CD4-positive, alpha-beta T cell treated with Interleukin-4 for 1 hour (primary cell): ENCODE results near the gene EML1.

ENCODE experiments used
- DNase-seq, 2 donors: peaks; one replicate each; pipeline ENCODE4 v3.0.0-alpha.2; 2020 to 2022

EML1 gene

DNA sequence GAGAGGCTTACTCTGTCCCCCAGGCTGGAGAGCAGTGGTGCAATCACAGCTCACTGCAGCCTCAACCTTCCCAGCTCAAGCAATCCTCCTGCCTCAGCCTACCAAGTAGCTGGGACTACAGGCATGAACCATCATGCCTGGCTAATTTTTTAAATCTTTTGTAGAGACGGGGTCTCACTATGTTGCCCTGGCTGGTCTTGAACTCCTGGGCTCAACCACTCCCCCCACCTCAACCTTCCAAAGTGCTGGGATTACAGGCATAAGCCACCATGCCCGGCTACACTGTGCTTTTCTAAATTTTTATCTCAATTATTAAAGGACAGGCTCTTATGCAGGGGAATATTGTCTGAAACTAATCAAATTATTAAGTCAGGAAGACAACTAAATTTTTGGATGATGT lies 44.6 kb downstream of the EML1 start:
- no peak for DNase-seq

GRCh38 chr14:99838639-99839134 lies 45.5 kb downstream of the EML1 start:
- DNase-seq: no peak

DNA sequence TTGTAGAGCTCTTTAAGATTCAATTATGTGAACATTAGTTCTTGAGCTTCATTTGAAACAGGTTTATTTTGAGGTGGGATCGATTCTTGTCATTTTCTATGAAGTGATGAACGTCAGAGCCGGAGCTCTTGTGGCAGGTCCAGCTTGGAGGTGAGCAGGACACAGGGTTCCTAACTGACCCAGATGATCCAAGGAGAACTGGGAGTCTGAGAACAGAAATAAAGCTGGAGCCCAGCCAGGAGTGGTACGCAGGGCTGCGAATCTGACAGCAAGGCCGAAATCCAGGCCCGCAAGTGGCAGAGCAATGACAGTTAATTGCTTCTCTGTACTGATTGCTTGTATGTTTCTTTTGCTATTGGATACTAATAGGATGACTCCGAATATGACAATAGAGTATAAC lies 46.5 kb downstream of the EML1 start:
- DNase-seq: no peak

DNA sequence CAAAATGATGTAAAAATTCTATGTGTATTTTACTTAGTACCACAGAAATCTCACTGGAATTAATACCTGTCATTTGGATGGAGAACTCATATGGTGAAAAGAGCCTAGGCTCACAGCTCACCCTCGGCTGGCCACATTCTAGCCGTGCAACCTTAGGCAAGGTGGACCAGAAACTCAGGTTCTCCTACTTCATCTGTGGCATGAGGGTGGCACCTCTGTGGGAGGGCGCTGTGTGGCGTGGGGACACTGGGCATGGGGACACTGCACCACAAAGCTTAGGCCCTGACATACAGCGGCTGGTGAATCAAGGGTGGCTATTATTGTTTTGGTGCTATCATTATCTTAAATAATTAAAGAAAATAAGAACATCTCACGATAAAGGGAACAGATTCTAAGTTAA lies 47.1 kb downstream of the EML1 start:
- DNase-seq: no peak

GRCh38 chr14:99840774-99841305 lies 47.6 kb downstream of the EML1 start:
- DNase-seq: no peak

GRCh38 chr14:99841436-99842071 lies 48.3 kb downstream of the EML1 start:
- no peak for DNase-seq

DNA sequence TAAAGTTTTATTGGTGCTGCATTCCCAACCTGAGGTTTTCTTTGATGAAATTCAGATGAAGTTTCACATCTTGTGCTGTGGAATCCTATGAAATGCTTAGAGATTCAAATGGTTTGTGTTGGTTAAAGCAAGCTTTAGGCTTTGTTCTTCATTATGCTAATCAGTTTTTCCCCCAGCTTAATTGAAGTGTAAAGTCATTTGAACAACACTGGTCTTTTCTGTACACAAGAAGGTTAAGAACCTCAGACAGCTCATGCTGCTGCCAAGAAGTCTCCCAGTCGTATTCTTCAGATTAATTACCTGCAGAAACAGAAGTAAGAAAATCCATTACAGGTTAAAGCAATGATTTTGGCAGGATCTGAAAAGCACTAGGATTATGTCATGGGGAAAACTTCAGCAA lies 48.9 kb downstream of the EML1 start:
- DNase-seq: no peak

DNA sequence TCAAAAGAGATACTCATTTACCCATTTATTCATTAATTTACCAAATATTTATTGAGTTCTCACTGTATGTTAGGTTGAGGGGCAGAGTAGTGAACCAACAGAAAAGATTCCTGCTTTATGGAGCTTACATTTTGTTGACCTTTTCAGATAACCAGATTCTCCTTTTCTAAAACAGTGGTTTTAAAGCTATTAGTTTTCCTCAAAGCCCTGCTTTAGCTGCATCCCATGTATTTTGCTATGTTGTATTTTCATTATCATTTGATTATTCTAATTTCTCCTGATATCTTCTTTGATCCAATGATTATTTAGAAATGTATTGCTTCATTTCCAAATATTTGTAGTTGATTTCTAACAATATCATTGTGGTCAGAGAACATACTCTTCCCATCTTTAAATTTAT lies 53.6 kb downstream of the EML1 start:
- DNase-seq: no peak

DNA sequence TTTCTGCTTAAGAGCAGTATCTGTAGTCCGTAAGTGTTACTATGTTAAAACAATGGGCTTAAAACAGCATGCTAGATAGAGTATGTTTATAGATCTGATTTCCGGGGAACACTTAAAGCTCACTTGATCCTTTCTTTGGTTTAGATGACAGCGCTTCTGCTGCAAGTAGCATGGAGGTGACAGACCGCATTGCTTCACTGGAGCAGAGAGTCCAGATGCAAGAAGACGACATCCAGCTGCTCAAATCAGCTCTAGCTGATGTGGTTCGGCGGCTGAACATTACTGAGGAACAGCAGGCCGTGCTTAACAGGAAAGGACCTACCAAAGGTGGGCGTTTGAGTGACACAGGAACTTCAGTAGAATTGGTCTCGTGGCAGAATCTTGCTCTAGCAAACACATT lies 57.5 kb downstream of the EML1 start:
- DNase-seq: no peak

- no peak for DNase-seq
Observed at GRCh38 chr14:99852578-99852977, 59.4 kb downstream of the EML1 start.

- peak in 1 of 2 donors; percentile 3 for DNase-seq
Observed at GRCh38 chr14:99853206-99853605, 60.0 kb downstream of the EML1 start.

DNA sequence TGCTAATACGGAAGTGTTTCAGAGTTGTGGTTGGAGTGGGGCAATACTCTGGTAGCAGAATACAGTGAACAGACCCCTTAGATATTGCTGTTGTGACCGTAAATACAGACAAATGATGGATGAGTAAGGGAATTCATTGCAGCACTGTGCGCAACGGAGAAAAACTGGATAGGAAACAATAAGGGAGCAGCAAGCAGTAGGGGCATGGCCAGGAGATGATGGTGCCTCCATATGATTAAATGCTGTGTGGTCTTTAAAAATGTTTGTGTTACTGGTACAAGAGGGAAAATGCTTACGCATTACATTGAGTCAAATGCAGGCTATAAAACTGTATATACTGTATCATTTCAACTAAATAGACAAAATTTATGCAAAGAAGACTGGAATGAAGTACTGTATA lies 61.6 kb downstream of the EML1 start:
- DNase-seq: no peak

DNA sequence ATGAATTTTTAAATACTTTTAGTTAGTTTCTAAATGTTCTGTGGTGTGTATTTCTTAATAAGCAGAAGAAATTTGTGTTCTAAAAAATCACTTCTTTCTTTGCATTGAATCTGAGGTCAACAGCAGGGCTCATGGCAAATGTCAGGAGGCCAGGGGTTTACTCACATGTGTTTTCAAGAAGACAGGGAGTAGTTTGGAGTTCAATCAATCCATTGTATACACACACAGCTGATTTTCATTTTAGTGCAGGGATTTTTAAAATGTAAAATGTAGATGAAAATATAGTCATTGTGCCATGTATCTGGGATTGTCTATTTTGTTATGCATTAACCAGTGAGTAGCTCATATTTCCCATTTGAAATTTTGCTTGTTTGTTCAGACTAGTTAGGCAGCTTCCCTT lies 62.1 kb downstream of the EML1 start:
- DNase-seq: no peak

GRCh38 chr14:99857551-99857950 lies 64.3 kb downstream of the EML1 start:
- no peak for DNase-seq

DNA sequence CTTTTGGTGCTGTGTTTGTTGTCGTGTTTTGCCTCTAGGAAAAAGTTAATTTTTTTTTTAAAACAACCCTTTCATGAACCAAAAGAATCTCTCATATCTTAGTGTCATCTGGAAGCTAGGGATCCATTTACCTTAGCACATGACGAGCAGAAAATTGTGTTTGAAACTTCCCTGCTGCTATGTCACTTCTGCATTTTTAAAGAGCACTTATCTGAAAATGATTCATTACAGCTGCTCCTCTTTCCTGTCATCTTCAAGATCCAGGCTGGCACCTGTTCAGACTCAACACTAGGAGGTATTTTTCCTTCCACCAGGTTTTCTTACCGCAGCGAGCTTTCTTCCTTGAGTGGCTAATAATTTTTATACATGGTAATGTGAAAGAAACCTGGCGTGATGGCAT lies 67.0 kb downstream of the EML1 start:
- no peak for DNase-seq

DNA sequence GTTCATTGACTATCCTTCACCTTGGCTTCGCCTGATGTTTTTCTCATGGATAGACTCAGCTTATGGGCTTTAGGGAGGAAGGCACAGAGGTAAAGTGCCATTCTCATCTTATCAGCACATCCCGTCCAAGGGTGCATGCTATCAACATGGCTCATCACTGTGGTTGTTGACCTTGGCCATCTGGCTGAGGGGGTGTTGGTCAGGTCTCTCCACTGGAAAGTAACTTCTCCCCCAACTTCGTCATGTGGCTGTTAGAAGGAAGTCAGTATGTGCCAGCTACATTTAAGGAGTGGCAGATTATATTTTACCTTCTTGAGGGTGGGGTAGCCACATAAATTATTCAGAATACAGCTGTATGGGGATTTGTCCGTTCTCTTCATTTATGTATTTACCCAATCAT lies 68.9 kb downstream of the EML1 start:
- no peak for DNase-seq

DNA sequence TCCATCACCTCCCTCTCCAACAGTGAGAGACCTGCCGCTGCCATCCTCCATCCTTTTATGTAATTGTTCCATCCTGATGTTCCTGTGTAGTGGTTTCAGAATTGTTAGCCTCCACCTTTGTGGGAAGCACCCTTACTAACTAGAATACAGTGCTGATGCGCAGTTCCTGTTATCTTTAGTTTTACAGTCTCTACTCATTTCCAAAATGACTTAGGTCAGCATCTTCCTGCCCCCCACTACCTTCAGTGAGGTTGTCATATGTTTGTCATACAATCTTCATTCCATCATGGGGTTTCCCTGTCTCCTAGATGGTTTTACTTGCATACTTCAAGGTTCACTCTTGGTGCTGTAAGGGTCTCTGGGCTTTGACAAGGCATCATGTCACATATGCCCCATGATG lies 69.8 kb downstream of the EML1 start:
- no peak for DNase-seq

- no peak for DNase-seq
Observed at GRCh38 chr14:99865408-99865807, 72.2 kb downstream of the EML1 start.

DNA sequence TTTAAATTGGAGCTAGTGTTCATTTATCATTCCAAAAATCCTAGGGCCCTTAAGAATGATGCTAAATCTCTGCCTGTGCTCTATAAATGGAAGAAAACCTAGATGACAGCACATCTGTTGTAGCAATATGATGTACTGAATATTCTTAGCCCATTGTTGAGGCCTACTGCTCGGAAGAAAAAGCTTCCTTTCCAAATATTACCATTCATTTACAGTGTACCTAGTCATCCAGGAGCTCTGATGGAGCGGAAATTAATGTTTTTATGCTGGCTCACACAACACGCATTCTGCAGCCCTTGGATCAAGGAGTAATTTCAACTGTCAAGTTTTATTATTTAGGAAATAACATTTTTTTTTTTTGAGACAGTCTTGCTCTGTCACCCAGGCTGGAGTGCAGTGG lies 77.4 kb downstream of the EML1 start:
- DNase-seq: no peak

DNA sequence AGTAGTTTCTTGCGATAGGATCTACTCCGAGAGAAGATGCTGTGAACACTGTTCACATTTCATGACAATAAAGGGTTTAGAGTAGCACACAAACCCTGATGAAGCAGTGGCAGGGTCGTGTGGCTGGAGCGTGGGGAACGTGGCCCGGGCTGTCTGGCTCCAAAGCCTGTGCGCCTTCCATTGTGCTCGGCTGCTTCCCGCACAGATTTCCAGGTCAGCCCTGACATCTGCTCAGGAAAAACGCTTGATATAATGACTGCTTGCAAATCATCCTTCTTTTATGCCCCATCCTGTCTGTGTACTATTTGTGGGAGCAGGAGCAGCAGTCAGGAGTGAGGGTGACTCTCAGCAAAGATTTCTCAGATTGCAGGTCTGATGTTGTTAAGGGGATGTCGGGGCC lies 78.6 kb downstream of the EML1 start:
- DNase-seq: no peak

DNA sequence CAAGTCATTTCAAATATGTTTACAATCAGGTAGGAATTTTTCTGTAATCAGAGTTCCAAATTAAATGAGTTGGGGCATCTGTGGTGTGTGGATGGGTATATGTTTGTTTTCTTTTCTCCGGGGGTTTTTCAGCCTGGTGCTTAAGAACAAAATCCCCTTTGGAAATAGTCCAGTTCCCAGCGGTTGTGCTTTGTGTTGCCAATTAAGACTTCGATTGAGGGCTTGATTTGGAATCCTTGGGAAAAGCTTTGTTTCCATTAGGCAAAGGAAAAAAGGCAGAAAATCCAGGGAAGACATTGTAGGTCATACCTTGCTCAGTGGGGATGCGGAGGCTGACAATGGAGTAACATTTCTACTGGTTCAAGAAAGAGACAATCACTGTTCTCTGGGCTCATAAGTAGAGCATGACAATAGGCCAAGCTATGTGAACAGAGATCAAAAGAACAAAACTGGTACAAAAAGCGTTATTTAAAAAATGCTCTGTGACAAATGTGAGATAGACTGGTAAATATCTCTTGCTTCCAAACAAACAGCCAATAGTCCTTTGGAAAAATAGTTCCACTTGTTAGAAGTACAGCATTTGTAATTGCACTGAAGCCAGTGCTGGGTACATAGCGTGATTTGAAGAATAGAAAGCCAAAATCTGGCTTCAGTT lies 79.7 kb downstream of the EML1 start:
- DNase-seq: no peak

GRCh38 chr14:99873653-99874052 lies 80.4 kb downstream of the EML1 start:
- no peak for DNase-seq

DNA sequence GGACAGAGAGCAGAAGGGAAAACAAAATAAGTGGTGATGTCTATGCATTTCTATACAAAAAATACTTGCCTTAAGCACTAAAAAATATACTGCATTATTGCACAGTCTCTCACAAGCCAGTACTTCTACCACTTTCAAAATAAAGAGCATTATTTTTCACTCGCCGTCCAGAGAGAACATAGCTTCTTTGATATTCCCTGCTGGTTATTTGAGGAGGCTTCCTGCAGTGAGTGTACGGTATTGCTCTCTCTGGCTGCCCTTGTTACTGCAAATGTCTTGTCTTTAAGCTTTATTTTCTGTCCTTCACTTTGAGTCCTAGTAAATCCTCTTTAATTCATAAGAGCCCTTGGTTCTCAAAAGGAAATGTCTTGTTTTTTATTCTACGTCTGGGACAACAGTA lies 81.1 kb downstream of the EML1 start:
- DNase-seq: no peak

DNA sequence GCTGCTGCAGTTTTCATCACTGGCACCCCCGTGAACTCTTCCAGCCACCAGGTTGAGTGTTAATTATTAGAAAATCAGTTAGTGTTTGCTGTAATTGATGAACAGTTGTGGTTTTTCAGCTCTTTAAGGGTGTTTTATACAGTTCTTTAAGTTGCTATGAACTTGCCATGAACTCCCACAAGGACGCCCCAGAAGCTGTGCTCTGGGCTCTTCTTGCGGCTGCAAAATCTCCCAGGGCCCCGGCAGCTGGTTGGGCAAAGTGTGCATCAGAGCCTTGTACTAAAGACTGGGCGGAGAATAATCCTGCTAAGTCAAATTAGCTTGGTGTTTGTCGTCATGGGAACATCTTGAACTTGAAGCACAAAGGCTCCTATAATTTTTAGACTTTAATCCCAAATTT lies 82.2 kb downstream of the EML1 start:
- no peak for DNase-seq

GRCh38 chr14:99875836-99876235 lies 82.6 kb downstream of the EML1 start:
- no peak for DNase-seq
